Cardiac muscle cell (in vitro differentiated cells and primary cell): ENCODE results near the gene ZC3H8. TPM values are rescaled to one million over a fixed set of nuclear protein-coding genes. Genes with fewer than 3 reads are reported as not detected.

Source experiments
- DNase-seq, 2 donors: peaks; one replicate each; pipeline versions ENCODE4 v3.0.0 to v3.0.0-alpha.2; 2010 to 2017; ENCODE audit warnings: low read depth in 1 of 2, low spot score in 1 of 2
- H3K27ac ChIP-seq: fragments of 200-600 bp; sonication (generic); 2 replicates; pipeline ENCODE4 v1.5.1; 2016
- H3K27me3 ChIP-seq: fragments of 200-600 bp; sonication (generic); 2 replicates; pipeline ENCODE4 v1.6.0; 2016; ENCODE audit warnings: control low read depth
- H3K36me3 ChIP-seq: fragments of 200-600 bp; sonication (generic); 2 replicates; pipeline ENCODE4 v1.5.1; 2016; ENCODE audit warnings: control low read depth
- H3K4me1 ChIP-seq: fragments of 200-600 bp; sonication (generic); 2 replicates; pipeline ENCODE4 v1.8.1; 2017; ENCODE audit warnings: low read depth, mild to moderate bottlenecking, mixed run types
- H3K4me3 ChIP-seq: fragments of 200-600 bp; sonication (generic); 2 replicates; pipeline ENCODE4 v1.5.1; 2016; ENCODE audit warnings: mild to moderate bottlenecking
- H3K9me3 ChIP-seq: fragments of 200-600 bp; sonication (generic); 2 replicates; pipeline ENCODE4 v1.5.1; 2017; ENCODE audit warnings: low read depth, mild to moderate bottlenecking, control low read depth
- polyA plus RNA-seq: library from polyadenylated mRNA; unstranded; fragments of >200 nt; fragmentation: Nextera tagmentation; extraction: Ambion mirVana; gene quantifications from 2 replicates; pipeline ENCODE4 v1.2.1, GENCODE V29; 2016
- total RNA-seq: library from RNA; depleted of rRNA; stranded (reverse); fragments of >200 nt; gene quantifications from 2 replicates; pipeline ENCODE4 v1.2.3, GENCODE V29; 2016
- TF ChIP-seq, protein P1 (sequence below): IDR thresholded peaks from 2 replicates; pipeline ENCODE4 v1.5.1; 2012; ENCODE audit warnings: low read depth, mild to moderate bottlenecking, low read length

Gene ZC3H8
- total and polyA plus RNA-seq, 2 experiments from 2014 or later, result 12.1 to 14.1 TPM

GRCh38 chr2:112272669-112273068 lies 17.8 kb upstream of the ZC3H8 start:
- TF ChIP-seq, protein P1, sequence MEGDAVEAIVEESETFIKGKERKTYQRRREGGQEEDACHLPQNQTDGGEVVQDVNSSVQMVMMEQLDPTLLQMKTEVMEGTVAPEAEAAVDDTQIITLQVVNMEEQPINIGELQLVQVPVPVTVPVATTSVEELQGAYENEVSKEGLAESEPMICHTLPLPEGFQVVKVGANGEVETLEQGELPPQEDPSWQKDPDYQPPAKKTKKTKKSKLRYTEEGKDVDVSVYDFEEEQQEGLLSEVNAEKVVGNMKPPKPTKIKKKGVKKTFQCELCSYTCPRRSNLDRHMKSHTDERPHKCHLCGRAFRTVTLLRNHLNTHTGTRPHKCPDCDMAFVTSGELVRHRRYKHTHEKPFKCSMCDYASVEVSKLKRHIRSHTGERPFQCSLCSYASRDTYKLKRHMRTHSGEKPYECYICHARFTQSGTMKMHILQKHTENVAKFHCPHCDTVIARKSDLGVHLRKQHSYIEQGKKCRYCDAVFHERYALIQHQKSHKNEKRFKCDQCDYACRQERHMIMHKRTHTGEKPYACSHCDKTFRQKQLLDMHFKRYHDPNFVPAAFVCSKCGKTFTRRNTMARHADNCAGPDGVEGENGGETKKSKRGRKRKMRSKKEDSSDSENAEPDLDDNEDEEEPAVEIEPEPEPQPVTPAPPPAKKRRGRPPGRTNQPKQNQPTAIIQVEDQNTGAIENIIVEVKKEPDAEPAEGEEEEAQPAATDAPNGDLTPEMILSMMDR, result no peak
- peak overlapping the region; percentile 73 for H3K27ac ChIP-seq
- no peak overlapping the region for H3K4me3 ChIP-seq
- H3K27me3 ChIP-seq, result no peaks in the 10 kb centered on the region
- no peaks in the 10 kb centered on the region for H3K4me1 ChIP-seq
- no peaks in the 10 kb centered on the region for H3K9me3 ChIP-seq
- DNase-seq, result no peak
- no peaks in the 10 kb centered on the region for H3K36me3 ChIP-seq

- Histone ChIP-seq H3K36me3 (no peaks in the 10 kb centered on the region), H3K9me3 (no peaks in the 10 kb centered on the region), H3K27ac (no peak overlapping the region), H3K4me1 (no peaks in the 10 kb centered on the region), H3K27me3 (no peaks in the 10 kb centered on the region), H3K4me3 (no peak overlapping the region)
- DNase-seq, result no peak
- TF ChIP-seq, protein P1, result no peak
Measured at GRCh38 chr2:112268547-112268946, 13.7 kb upstream of the ZC3H8 start.

GRCh38 chr2:112262876-112263275 lies 8.0 kb upstream of the ZC3H8 start:
- Histone ChIP-seq H3K4me3 (no peak overlapping the region), H3K4me1 (no peaks in the 10 kb centered on the region), H3K36me3 (no peaks in the 10 kb centered on the region), H3K9me3 (no peaks in the 10 kb centered on the region), H3K27ac (no peak overlapping the region), H3K27me3 (no peaks in the 10 kb centered on the region)
- no peak for DNase-seq
- TF ChIP-seq, protein P1, result no peak

DNA sequence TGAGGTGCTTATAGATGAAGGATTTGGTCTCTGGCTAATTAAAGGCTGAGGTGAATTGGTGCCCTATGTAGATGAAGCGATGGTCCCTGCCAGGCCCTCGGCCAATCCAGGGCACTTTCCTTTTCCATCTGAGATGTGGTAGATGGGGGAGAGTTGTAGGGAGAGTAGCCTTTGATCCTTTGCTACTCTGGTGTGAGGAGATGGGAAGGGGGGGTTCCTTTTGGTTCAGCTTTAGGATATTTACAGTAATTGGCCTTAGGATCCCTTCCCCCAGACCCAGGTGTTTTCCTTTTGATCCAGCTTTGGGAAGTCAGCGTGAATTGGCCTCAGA lies 5.4 kb upstream of the ZC3H8 start:
- H3K9me3 ChIP-seq, result no peaks in the 10 kb centered on the region
- no peaks in the 10 kb centered on the region for H3K4me1 ChIP-seq
- no peak overlapping the region for H3K27ac ChIP-seq
- H3K36me3 ChIP-seq, result no peaks in the 10 kb centered on the region
- no peaks in the 10 kb centered on the region for H3K27me3 ChIP-seq
- TF ChIP-seq, protein P1, result no peak
- no peak for DNase-seq
- no peak overlapping the region for H3K4me3 ChIP-seq

DNA sequence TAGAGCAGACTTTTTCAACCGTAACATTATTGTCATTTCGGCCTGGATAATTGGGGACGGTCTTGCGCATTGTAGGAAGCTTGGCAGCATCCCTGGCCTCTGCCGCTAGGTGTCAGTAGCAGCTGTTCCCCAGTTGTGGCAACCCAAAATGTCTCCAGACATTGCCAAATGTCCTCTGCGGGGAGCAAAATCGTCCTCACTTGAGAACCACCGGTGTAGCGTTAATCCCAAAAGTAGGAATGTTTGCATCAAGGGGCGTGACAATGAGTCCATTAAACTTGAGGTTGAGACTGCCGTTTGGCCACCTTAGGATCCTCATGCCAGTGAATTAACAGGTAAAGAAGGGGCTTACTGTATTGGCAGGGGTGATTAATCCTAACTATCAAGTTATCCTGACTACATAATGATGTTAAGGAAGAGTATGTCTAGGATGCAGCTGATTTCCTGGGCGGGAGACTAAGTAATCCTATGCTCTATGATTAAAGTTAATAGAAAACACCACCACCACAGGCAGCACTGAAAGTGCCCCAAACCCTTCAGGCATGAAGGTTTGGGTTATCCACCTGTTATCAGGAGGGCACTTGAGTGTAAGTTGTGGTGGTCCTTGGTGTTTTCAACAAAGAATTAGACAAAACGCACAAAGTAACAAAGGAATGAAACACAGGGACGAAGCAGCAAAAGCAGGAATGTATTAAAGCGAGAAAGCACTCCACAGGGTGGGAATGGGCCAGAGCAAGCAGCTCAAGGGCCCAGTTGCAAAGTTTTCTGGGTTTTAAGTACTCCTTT lies 4.9 kb upstream of the ZC3H8 start:
- peak; percentile 79 to 89 for DNase-seq
- Histone ChIP-seq H3K9me3 (no peaks in the 10 kb centered on the region), H3K27me3 (no peaks in the 10 kb centered on the region), H3K27ac (no peak overlapping the region), H3K4me1 (no peaks in the 10 kb centered on the region), H3K36me3 (no peaks in the 10 kb centered on the region), H3K4me3 (no peak overlapping the region)
- TF ChIP-seq, protein P1, result peak; percentile 98
